GM18498 (cell line): ENCODE measurements around the gene AP3S2.
"Not testable (repeated sequence)": the region's sequence is repeated elsewhere in the genome, so short reads cannot be mapped to it uniquely, and the experiment has no call there.

Experiments used
- ATAC-seq: cut with Tn5 transposase; IDR thresholded peaks from one replicate; pipeline ENCODE4 v1.9.1; 2021; ENCODE audit warnings: mild to moderate bottlenecking, moderate library complexity; ENCODE audit not compliant: unreplicated experiment

AP3S2 gene

GRCh38 chr15:89836267-89837133 is 57.3 kb downstream of the AP3S2 start:
- no peak for ATAC-seq

GRCh38 chr15:89835176-89835564 is 58.6 kb downstream of the AP3S2 start:
- no peak for ATAC-seq

- not testable (repeated sequence) for ATAC-seq
Measured at GRCh38 chr15:89834465-89835175, 59.2 kb downstream of the AP3S2 start.

GRCh38 chr15:89833966-89834365 is 59.8 kb downstream of the AP3S2 start:
- ATAC-seq: no peak

- ATAC-seq: no peak
Measured at GRCh38 chr15:89830639-89831038, 63.2 kb downstream of the AP3S2 start.

GRCh38 chr15:89829616-89830440 is 64.0 kb downstream of the AP3S2 start:
- no peak for ATAC-seq

- no peak for ATAC-seq
Measured at GRCh38 chr15:89829161-89829560, 64.6 kb downstream of the AP3S2 start.

- ATAC-seq: no peak
Measured at GRCh38 chr15:89828281-89829145, 65.3 kb downstream of the AP3S2 start.

- no peak for ATAC-seq
Measured at GRCh38 chr15:89827829-89828228, 66.0 kb downstream of the AP3S2 start.

GRCh38 chr15:89826671-89827655 is 66.8 kb downstream of the AP3S2 start:
- ATAC-seq: no peak

GRCh38 chr15:89825271-89825940 is 68.4 kb downstream of the AP3S2 start:
- no peak for ATAC-seq

- no peak for ATAC-seq
Measured at GRCh38 chr15:89824607-89824867, 69.3 kb downstream of the AP3S2 start.

GRCh38 chr15:89823836-89824606 is 69.8 kb downstream of the AP3S2 start:
- ATAC-seq: no peak

- ATAC-seq: no peak
Measured at GRCh38 chr15:89822951-89823711, 70.7 kb downstream of the AP3S2 start.

GRCh38 chr15:89822611-89822950 is 71.2 kb downstream of the AP3S2 start:
- no peak for ATAC-seq

GRCh38 chr15:89822026-89822425 is 71.8 kb downstream of the AP3S2 start:
- ATAC-seq: no peak
